HepG2 (cell line): ENCODE data around the gene RNASE4. TPM values are rescaled to one million over a fixed set of nuclear protein-coding genes. Genes with fewer than 3 reads are reported as not detected.

Experiments used
- CCDC6 ChIP-seq: sonication (generic); formaldehyde crosslinking; IDR thresholded peaks from 2 replicates; pipeline ENCODE4 v1.8.1; 2022; ENCODE audit warnings: mild to moderate bottlenecking, missing genetic modification reagents, moderate library complexity
- CEBPB ChIP-seq: IDR thresholded peaks from 2 replicates; pipeline ENCODE4 v1.6.1; 2011; ENCODE audit warnings: low read depth, low read length, improper control_type of control experiment, borderline replicate concordance
- MXD1 ChIP-seq: sonication (generic); formaldehyde crosslinking; IDR thresholded peaks from 2 replicates; pipeline ENCODE4 v1.4.0; 2020; ENCODE audit warnings: mild to moderate bottlenecking, missing genetic modification reagents
- PRDM4 ChIP-seq: sonication (generic); formaldehyde crosslinking; IDR thresholded peaks from 2 replicates; pipeline ENCODE4 v1.9.0; 2021; ENCODE audit warnings: missing genetic modification reagents, borderline replicate concordance
- SKI ChIP-seq: fragments of 450-650 bp; IDR thresholded peaks from one replicate; pipeline ENCODE4 v1.6.1; 2018; ENCODE audit warnings: mild to moderate bottlenecking; ENCODE audit not compliant: partially characterized antibody
- ZBTB37 ChIP-seq: sonication (generic); formaldehyde crosslinking; IDR thresholded peaks from 2 replicates; pipeline ENCODE4 v1.4.0; 2020; ENCODE audit warnings: mild to moderate bottlenecking, missing genetic modification reagents
- ZKSCAN1 ChIP-seq: fragments of 150-350 bp; IDR thresholded peaks from 2 replicates; pipeline ENCODE4 v1.6.1; 2014; ENCODE audit warnings: low read length
- ZMYM3 ChIP-seq: sonication (generic); formaldehyde crosslinking; IDR thresholded peaks from 2 replicates; pipeline ENCODE4 v1.5.1; 2020; ENCODE audit warnings: mild to moderate bottlenecking, missing genetic modification reagents
- ZNF20 ChIP-seq: sonication (generic); formaldehyde crosslinking; IDR thresholded peaks from 2 replicates; pipeline ENCODE4 v1.4.0; 2020; ENCODE audit warnings: mild to moderate bottlenecking, moderate library complexity, missing genetic modification reagents
- ZNF234 ChIP-seq: sonication (generic); formaldehyde crosslinking; conservative IDR thresholded peaks from 2 replicates; pipeline ENCODE4 v1.5.1; 2020; ENCODE audit warnings: mild to moderate bottlenecking, missing genetic modification reagents
- ZNF382 ChIP-seq: sonication (generic); formaldehyde crosslinking; IDR thresholded peaks from 2 replicates; pipeline ENCODE4 v1.5.0; 2020; ENCODE audit warnings: missing genetic modification reagents, mild to moderate bottlenecking, borderline replicate concordance
- ZNF569 ChIP-seq: sonication (generic); formaldehyde crosslinking; IDR thresholded peaks from 2 replicates; pipeline ENCODE4 v1.5.0; 2020; ENCODE audit warnings: mild to moderate bottlenecking, missing genetic modification reagents, moderate library complexity, borderline replicate concordance
- ZNF670 ChIP-seq: sonication (generic); formaldehyde crosslinking; IDR thresholded peaks from 2 replicates; pipeline ENCODE4 v1.8.0; 2022; ENCODE audit warnings: mild to moderate bottlenecking, missing genetic modification reagents, borderline replicate concordance
- ZNF720 ChIP-seq: sonication (generic); formaldehyde crosslinking; IDR thresholded peaks from 2 replicates; pipeline ENCODE4 v1.4.0; 2020; ENCODE audit warnings: missing genetic modification reagents
- ZNF788 ChIP-seq: sonication (generic); formaldehyde crosslinking; IDR thresholded peaks from 2 replicates; pipeline ENCODE4 v1.5.0; 2020; ENCODE audit warnings: mild to moderate bottlenecking, missing genetic modification reagents, borderline replicate concordance
- polyA plus RNA-seq, 8 experiments: library from polyadenylated mRNA; depleted of rRNA in 3 of 8; stranded (reverse) in 7 of 8; unstranded in 1 of 8; fragments of >200 nt; fragmentation: Illumina TruSeq in 4 of 8; extraction: Trizol in 4 of 8; gene quantifications; 2 replicates each; pipeline versions ENCODE4 v1.2.1 to v1.2.3, GENCODE V29; 2011 to 2016; ENCODE audit warnings: low read depth in 4 of 8, missing spikeins in 1 of 8, mixed read lengths in 1 of 8; ENCODE audit not compliant: insufficient read depth in 1 of 8
- total RNA-seq, 5 experiments: library from RNA; depleted of rRNA; stranded (reverse); fragments of >200 nt; fragmentation: Illumina TruSeq; extraction: Trizol; gene quantifications; 2 replicates each; pipeline ENCODE4 v1.2.3, GENCODE V29; 2016; ENCODE audit warnings: low read depth in 1 of 5
- TF ChIP-seq, protein P1 (sequence below): sonication (generic); formaldehyde crosslinking; IDR thresholded peaks from 2 replicates; pipeline ENCODE4 v1.4.0; 2020; ENCODE audit warnings: missing genetic modification reagents
- TF ChIP-seq, protein P2 (sequence below): sonication (generic); formaldehyde crosslinking; IDR thresholded peaks from 2 replicates; pipeline ENCODE4 v1.4.0; 2020; ENCODE audit warnings: missing genetic modification reagents
- TF ChIP-seq, protein P3 (sequence below): fragments of 450-650 bp; IDR thresholded peaks from 2 replicates; pipeline ENCODE4 v1.6.1; 2017; ENCODE audit warnings: mild to moderate bottlenecking

Gene RNASE4
- total and polyA plus RNA-seq, 2 of the 13 experiments (the other 11 are each of a cell fraction or from before 2014, with no cell fraction given): 109 to 983 TPM

DNA sequence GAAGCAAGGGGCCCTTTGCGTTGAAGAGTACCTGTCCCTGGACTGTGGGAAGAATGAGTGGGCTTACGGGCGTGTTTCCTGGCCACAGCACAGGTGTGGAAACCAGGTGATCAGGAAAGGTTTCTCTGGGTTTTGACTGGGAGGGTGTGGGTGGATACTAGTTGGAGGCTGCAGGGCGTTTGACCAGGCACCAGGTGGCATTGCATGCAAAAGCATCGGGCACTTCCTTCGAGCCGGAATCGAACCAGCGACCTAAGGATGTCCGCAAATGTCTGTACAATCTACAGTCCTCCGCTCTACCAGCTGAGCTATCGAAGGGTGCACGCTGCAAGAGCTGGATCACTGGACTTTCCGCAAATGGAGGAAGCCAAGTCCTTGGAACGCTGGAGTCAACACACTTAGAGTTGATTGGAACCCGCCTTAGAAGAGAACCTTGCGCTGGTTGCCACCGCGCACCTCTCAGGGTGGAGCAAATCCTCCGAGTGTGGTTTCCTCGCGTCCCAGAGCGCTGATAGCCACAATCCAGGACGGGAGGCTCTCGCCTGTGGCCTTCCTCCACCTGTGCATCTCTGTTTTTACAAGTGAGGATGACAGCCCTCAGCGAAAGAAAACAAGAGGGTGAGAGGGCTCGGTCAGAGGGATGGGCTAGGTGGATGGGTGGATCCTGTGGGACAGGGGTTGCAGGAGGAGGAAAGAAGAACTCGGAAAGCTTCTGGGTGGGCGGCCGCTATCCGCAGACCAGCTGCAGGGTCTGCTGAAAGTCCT, 21.2 kb upstream of the RNASE4 start (continued):
- TF ChIP-seq PRDM4 (CRISPR knock-in tag) (no peak), SKI (no peak), ZNF720 (no peak), ZNF569 (CRISPR knock-in tag) (no peak), ZNF788 (CRISPR knock-in tag) (no peak), MXD1 (CRISPR knock-in tag) (no peak), ZNF670 (CRISPR knock-in tag) (no peak), ZNF382 (CRISPR knock-in tag) (no peak), ZNF20 (no peak), ZKSCAN1 (peak; percentile 39; the same call in 1 of the 2 replicates), CCDC6 (CRISPR knock-in tag) (no peak), ZNF234 (CRISPR knock-in tag) (no peak), CEBPB (no peak), ZBTB37 (CRISPR knock-in tag) (no peak), ZMYM3 (CRISPR knock-in tag) (peak; percentile 63; the same call in 1 of the 2 replicates)
- TF ChIP-seq, protein P1, sequence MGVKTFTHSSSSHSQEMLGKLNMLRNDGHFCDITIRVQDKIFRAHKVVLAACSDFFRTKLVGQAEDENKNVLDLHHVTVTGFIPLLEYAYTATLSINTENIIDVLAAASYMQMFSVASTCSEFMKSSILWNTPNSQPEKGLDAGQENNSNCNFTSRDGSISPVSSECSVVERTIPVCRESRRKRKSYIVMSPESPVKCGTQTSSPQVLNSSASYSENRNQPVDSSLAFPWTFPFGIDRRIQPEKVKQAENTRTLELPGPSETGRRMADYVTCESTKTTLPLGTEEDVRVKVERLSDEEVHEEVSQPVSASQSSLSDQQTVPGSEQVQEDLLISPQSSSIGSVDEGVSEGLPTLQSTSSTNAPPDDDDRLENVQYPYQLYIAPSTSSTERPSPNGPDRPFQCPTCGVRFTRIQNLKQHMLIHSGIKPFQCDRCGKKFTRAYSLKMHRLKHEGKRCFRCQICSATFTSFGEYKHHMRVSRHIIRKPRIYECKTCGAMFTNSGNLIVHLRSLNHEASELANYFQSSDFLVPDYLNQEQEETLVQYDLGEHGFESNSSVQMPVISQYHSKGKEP (CRISPR knock-in tag): no peak
- TF ChIP-seq, protein P2, sequence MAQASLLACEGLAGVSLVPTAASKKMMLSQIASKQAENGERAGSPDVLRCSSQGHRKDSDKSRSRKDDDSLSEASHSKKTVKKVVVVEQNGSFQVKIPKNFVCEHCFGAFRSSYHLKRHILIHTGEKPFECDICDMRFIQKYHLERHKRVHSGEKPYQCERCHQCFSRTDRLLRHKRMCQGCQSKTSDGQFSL: peak; percentile 78
- TF ChIP-seq, protein P3, sequence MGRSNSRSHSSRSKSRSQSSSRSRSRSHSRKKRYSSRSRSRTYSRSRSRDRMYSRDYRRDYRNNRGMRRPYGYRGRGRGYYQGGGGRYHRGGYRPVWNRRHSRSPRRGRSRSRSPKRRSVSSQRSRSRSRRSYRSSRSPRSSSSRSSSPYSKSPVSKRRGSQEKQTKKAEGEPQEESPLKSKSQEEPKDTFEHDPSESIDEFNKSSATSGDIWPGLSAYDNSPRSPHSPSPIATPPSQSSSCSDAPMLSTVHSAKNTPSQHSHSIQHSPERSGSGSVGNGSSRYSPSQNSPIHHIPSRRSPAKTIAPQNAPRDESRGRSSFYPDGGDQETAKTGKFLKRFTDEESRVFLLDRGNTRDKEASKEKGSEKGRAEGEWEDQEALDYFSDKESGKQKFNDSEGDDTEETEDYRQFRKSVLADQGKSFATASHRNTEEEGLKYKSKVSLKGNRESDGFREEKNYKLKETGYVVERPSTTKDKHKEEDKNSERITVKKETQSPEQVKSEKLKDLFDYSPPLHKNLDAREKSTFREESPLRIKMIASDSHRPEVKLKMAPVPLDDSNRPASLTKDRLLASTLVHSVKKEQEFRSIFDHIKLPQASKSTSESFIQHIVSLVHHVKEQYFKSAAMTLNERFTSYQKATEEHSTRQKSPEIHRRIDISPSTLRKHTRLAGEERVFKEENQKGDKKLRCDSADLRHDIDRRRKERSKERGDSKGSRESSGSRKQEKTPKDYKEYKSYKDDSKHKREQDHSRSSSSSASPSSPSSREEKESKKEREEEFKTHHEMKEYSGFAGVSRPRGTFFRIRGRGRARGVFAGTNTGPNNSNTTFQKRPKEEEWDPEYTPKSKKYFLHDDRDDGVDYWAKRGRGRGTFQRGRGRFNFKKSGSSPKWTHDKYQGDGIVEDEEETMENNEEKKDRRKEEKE: no peak
